HTR-8/SVneo (cell line): ENCODE data around the gene AKNA.

Source experiments
- DNase-seq: peaks from one replicate; pipeline ENCODE4 v3.0.0; 2011; ENCODE audit warnings: low spot score, mixed read lengths; ENCODE audit not compliant: insufficient read length
- FAIRE-seq: peaks from 2 replicates; lab custom pipeline; 2011; peaks lifted over from hg19 to GRCh38; lab: Jason Lieb, UNC

AKNA gene

DNA sequence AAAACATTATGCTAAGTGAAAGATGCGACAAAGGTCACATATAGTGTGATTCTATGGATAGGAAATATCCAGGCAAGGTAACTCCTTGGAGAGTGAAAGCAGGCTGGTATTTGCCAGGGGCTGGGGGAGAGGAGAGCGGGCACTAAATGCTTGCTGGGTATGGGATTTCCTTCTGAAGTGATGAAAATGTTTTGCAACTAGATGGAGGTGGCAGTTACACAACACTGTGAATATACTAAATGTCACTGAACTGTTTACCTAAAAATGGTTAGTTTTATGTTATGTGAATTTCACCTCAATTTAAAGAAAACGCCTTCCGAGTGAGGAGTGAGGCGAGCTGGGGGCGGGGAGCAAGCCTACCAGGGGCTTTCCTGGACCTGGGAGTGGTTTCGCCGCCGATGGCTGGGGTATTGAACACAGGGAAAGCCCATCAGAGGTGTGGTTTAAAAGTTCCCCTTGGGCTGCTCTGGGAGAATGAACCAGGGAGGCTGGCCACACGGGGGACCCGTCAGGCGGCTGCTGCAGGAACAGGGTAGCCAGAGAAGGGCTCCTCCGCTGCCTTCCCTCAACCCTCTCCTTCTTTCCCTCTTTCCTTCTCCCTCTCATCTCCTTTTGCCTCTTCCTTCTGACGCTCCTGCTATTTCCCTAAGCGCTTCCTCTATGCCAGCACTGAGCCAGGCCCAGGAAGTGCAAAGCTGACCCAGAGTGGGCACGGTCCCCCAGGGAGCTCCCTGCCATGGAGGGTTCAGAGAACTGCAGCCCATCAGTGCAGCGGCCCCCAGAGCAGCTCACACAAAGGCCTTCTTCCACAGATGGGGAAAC lies 4.9 kb downstream of the AKNA start:
- no peak for DNase-seq
- FAIRE-seq: no peak

DNA sequence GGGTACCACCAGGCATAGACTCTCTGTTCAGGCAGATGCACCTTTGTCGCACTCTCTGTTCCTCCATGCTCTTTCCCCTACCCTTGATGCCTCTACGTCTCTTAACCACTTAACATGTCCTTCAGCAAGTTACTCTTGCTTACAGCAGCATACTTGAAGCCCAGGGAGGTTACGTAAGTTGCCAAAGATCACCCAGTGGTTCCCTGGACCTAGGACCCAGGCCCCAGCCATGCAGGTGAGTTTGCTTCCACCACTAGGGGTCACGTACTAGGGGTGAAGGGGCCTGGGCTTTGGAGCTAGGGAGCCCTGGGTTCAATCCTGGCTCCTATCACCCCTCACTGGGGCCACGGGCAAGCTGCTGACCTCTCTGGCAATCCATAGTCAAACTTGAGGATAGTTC lies 8.9 kb downstream of the AKNA start:
- DNase-seq (no peak), FAIRE-seq (no peak)

DNA sequence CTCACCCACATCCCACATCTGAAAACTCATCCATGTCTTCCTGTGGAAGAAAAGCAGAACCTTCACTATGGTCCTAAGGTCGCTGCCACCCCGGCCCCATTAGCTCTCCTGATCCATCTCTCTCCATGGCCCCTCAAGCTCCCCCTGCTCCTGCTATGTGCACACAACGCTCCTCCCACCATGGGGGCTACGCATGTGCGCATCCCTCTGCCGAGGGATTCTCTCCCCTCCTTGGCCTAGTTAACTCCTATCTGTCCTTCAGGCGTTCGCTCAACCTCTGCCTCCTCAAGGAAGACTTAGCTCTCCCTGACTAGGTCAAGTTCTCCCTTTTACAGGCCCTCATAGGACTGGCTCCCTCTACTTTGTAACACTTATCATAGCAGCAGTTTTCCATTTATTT lies 9.8 kb downstream of the AKNA start:
- no peak for FAIRE-seq
- DNase-seq: no peak

DNA sequence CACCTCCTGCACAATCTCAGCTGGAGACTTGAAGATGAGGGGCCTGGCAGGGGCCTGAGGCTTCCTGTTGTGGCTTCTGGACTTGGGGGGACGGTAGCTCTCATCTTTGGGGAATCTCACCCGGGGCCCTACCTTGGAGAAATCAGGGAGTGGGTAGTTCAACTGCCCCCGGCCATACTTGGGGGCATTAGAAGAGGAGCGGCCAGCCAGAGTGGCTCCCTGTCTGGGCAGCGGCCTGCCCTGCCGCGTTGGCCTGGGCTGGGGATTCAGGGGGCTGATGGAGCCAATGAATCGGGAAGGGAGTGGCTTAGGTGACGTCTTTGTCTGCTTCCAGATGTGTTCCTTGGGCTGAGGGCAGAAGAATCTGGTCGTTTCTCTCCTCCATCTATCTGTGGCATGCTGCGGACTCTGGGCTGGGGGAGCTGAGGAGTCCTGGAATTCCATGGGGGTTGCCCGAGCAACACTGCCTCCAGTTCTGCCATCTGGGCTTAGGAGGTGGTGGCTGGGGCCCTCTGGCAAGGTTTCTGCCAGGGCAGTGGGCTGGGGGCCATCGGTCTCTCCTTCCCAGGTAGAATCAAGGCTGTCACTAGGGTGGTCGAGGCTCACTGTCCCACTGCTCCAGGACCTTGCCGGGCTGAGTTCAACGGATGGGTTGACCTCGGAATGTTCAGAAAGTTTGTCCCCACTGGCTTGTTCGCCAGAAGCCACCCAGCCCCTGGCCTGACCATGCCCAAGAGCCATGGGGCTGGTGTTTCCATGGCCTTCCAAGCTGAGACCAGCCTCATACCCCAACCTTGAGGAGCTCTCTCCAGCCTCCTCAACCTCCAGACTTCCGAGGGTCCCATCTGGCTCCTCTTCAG lies 11.0 kb downstream of the AKNA start:
- FAIRE-seq (no peak), DNase-seq (no peak)

DNA sequence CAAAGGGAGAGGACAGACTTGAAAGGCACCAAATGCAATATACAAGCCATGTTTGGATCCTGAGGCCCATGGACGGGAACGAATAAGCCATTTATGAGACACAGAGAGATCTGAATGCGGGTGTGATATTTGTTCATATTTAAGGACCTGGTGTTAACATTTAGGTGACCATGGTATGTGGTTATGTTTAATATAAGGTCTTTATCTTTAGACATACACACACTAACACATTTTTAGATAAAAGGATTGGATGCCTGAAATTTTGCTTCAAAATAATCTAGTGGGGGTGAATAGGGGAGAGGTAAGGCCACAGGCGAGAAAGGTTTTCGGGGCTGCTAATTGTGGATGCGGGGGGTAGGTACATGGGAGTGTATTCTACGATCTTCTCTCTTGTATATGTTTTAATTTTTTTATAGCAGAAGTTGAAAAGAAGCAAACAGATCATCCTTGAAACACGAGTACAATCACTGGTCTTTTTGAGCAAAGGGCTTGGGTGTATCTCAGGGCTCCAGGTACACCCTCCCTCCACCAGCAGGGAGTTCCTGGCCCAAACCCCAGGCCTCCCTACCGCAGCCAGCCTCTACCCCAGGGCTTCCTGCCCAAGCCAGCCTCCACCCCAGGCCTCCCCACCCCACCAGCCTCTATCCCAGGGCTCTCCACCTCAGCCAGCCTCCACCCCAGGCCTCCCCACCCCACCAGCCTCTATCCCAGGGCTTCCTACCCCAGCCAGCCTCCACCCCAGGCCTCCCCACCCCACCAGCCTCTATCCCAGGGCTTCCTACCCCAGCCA lies 12.2 kb downstream of the AKNA start:
- DNase-seq: no peak
- no peak for FAIRE-seq

DNA sequence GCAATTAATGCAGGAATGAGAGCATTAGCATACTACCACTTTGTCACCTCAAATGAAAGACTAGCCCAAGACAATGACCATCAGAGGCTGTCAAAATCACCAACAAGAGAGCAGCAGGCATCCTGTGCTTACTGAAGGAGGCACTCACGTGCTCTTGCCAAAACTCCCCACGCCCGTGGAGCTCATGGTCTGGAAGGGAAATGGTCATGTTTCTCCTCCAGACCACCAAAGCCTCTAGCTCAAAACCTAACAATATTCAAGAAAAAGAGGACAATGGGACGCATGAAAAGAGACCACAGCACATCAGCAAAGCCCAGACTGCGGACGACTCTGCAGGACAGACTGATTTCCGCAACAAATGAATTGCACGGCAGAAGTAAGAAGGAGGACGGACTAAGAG lies 12.8 kb downstream of the AKNA start:
- DNase-seq: no peak
- no peak for FAIRE-seq

DNA sequence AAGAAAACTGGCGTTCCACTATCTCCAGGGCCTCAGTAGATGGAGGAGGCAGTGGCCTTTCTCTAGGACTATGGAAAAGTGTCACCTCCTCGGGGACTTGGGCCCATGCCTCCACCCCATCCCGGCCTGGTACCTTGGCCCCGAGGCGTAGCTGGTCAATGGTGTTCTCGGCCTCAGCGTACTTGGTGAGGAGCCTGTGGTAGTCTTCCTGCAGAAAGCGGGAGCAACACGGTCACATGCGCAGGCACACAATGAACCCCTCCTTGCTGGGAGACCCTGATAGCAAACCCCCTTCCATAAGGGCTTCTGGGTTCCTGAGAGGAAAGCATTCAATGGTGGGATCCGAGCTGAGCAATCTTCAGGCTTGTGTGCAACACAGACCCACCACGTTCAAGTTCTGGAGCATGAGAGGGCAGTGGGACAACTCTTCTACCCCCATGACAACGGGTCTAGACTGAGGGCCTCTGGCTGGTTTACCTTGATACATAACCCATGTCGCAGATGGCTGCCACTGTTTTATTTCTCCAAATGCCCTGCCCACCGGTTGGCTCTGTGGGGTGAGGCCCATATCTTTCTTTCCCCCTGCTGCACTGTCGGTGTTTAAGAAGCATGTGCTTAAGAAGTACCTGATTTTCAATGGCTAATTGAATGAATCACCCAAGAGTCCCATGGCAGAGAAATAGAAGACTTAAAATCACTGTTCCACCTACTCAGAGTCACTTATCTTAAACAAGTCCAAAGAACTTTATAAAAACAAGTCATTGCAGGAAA lies 13.6 kb downstream of the AKNA start:
- DNase-seq (no peak), FAIRE-seq (no peak)

DNA sequence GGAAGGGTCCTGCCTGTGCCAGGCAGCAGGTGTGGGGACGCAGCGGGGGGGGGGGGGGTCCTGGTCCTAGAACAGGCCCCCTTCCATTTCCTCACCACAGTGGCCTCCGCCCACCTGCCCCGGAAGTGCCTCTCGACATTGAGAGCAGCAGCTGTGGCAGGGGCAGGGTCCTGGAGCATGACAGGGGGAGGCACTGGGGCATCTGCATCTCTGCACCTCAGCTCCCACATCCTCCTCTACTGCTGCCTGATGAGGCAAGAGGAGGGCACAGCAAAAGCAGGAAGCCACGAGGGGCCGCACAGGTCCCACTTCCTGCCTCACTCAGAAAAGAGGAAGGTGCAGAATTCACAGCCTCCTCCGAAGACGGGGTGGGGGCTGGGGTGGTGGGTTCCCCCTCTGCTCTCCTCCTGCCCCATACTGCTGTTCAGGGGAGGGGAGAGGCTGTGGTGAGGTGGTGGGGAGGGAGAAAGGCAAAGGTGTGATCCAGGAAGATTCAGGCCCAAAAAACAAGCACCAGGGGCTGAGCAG lies 14.8 kb downstream of the AKNA start:
- DNase-seq: no peak

DNA sequence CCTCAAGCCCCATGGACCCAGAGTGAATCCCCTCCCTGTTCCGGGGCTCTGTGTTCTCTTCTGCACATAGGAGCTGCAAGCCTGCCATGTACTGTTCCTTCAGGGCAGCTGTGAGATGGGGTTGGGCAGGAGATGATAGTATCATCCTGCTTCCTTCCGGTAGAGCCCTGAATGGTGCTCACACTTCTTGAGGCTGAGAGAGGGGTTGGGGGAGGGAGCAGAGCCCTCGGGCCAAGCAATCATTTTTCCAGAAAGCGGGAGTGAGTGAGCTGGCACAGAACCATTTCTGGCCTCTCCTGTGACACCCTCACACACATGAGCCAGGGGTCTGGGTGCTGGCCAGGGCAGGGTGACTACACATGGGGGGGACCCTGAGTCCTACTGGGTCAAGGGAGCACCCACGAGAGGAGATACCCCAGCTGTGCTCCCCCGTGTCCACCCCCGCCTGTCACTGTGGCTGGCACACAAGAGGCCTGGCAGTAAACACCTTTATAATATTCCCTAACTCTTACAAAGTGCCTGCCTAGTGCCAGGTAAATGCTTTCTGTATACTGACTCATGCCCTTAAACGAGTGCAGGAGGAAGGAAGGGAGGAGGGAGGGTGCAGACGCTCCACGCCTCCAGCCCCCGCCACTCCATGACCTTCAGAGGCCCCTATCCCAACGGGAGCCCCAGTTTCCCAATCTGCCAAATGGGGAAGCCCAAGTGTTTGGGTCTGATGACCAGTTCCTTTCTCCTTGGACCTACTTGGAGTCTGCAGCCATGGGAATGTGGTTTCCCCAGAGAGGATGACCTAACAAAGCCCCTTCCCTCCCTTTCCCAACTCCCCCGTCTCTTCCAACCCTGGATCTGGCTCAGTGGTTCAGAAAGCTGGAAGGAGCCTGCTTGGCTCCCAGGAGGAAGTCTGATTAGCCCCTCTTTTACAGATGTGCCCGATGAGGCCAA lies 15.5 kb downstream of the AKNA start:
- FAIRE-seq (no peak), DNase-seq (no peak)

More for the DNA sequence above, 14.8 kb downstream of the AKNA start:
- no peak for FAIRE-seq

DNA sequence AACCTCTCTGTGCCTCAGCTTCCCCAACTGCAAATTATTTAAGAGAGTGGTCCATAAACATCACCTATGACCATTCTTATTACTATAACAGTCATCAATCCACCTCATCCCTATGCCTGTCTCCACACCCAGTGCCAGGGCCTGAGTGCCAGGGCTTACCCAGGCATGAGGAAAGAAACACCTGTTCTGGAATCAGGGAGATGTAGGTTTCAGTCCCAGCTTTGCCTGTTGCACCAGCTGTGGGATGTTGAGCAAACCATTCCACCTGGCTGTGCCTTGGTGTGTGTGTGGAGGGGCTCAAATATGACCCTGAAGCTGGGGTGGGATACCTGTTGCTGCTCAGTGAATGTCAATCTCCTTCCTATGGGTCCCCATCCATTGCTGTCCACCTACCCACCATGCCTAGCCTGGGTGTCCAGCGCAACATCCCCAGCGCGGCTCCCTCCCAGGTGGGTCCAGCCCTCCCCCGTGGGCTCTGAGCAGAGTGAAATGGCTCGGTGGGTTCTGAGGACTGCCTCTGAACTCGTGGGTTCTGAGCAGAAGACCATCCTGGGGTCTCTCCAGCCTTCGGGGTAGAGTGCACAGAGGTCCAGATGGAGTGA lies 16.3 kb downstream of the AKNA start:
- FAIRE-seq: no peak
- DNase-seq: no peak

DNA sequence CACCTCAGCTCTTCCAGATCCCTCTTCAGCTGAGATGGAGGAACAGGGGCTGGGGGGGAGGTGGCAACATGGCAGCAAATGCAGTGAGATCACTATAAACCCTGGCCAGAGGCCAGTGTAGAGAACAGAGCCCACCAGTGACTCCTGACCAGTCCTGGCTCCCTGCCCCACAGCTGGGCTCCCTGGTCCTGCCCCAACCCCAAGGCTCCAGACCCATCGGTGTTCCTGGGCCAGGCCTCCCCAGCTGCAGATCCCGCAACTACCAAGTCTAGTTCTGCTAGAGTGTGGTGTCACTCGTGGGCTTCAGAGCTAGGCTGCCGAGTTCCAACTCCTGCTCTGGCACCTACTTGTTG lies 16.8 kb downstream of the AKNA start:
- no peak for FAIRE-seq

DNA sequence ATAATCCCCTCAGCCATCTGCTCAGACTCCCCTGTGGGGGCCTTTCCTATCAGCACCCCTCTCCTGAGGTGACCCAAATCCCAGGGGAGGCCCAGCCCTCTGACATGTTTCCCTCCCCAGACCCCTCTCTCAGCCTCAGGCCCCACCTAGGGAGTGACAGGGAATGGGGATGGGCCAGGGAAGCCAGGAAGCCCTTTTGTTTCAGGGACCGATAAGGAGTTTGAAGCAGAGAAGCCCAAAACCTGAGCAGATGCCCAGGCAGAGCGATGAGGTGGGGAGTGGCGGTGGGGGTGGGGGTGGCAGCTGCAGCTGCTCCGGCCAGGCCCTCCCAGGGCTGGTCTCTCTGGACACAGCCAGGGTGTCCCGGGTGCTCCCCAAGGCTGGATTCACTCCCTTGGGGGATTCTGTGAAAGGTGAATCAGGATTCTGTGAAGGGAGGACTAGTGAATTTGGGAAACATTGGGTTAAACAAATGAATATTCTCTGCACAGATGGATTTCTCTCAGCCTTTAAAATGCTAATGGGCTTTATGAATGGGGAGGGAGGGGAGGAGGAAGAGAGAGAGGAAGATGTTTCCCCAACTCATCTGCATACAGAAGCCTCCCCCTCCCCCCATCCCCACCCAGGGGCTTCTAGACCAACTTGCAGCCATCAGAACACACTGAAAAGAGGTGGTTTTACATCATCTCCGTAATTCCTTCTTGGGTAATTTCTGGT lies 17.4 kb downstream of the AKNA start:
- FAIRE-seq: no peak
- no peak for DNase-seq

More for the DNA sequence above, 16.8 kb downstream of the AKNA start:
- DNase-seq: no peak

DNA sequence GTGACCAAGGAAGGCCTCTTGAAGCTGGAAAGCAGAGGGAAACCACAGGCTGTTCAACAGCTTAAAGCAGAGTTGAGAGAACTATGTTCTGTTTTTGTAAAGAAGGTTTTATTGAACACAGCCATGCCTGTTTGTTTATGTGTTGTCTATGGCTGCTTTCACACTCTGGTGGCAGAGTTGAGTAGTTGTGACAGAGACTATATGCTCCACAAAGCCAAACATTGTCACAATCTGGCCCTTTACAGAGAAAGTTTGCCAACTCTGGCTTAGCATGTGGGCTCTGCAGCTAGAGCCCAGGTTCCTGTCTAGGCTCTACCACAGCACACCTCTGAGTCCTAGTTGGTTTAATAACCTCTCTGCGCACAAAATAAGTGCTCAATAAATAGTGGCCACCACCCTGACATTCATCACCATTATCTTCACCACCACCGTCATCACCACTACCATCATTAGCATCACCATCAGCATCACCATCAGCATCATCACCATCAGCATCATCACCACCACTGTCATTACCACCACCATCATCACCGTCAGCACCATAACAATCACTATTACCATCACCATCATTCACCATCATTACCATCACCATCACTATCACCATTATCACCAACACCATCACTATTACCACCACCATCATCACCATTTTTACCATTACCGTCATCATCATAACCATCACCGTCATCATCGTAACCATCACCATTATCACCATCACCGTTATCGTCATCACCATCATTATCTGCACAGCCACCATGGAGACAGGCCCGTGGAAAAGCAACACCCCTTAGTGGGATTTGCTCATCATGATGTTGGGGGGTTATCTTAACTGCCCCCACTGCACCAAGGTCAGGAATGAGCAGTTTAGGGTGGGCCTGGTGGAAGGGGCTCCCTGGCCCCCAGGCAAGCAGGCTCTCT lies 18.3 kb downstream of the AKNA start:
- peak; percentile 83 for FAIRE-seq
- no peak for DNase-seq

DNA sequence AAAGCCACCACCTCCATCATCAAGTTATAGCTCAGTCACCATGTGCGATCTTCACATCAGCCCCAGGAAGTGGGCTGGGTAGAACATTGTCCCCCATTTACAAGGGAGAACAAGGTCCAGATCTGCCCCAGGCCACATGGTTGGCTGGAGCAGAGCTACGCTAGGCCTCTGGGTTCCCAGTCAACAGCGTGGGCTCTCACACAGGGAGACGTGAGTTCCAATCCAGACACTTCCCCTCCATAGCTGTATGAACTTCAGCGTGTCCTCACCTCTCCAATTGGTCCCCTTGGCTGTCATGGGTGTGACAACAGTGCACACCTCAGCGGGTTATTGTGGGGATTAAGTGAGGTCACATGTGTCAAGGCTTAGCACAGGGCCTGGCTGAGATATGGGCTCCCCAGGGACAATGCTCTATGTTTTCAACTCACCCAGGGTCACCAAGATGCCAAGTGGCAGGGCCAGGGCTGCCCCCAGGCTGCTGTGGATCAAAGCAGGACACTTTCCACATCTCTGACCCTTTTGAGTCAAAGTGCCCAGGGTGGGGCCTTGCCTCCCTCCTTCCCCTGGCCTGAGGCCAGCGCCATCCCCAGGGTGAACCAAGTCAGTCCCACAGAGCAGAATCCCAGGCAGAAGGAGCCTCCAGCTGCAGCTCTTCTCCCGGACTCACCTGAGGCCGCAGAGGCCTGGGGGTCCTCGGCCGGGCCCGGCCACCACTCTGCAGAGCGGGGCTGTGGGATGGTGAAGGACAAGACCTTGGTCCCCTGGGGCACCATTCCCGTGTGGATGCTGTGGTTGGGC lies 19.8 kb downstream of the AKNA start:
- DNase-seq: no peak
- FAIRE-seq: no peak

DNA sequence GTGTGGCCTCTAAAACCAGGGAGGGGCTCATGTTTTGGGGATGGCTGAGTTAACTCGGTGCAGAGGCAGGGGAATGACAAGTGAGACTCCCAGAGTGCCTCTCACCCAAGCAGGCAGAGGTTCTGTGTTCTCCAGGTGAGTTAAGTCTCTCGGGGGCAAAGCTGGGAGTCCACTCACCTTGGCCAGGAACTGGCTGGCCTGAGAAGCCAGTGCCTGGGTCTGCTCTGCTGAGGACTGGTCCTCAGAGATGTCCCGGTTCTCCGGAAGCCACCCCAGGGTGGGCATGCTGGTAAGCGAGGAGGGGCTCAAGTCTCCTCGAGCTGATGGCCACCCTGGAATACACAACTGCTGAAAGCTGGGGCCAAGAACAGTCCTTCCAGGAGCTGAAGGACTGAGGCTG lies 20.4 kb downstream of the AKNA start:
- FAIRE-seq: no peak
- no peak for DNase-seq
